Measurements from ENCODE around the gene MESP2. TPM values are rescaled to one million over a fixed set of nuclear protein-coding genes. Genes with fewer than 3 reads are reported as not detected.

Gene MESP2
- total and polyA plus RNA-seq, 2 of the 13 experiments (the other 11 are each of a cell fraction or from before 2014, with no cell fraction given), result not detected

DNA sequence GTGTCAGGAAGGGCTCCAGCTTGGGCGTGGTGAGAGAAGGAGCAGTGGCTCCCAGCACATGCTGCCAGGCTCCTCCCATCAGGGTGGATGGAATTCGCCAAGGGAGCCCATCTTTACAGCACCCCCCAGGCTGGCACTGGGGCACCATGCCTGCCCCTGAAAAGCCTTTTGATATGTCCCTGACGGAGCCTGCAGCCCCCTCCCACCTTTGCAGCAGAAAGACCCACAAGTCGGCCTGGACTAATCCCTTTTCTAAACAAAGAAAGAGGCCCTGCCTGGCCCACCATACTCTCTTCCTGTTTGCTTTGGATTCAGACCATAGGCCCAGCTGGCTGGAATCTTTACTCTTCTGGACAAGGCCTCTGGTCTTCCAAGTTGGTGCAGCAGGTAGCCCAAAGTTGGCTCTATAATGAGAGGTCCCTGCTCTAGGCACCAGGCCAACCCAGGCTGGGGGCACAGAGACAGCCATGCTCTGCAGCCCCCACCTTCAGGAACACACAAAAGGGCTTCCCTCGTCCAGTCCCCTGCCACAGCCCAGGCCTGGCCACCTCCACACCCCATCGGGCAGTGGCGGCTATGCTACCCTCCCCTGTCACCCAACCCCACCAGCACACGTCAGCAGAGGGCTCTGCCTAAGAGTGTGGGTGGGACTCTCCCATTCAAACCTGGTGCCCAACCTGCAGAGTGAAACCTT, 33.1 kb downstream of the MESP2 start (continued):
- no peak for TF ChIP-seq NR2F2 (IDR thresholded peaks at IDR 0.05; ENCODE audit: borderline replicate concordance, low read depth)
- TF ChIP-seq, protein P1, sequence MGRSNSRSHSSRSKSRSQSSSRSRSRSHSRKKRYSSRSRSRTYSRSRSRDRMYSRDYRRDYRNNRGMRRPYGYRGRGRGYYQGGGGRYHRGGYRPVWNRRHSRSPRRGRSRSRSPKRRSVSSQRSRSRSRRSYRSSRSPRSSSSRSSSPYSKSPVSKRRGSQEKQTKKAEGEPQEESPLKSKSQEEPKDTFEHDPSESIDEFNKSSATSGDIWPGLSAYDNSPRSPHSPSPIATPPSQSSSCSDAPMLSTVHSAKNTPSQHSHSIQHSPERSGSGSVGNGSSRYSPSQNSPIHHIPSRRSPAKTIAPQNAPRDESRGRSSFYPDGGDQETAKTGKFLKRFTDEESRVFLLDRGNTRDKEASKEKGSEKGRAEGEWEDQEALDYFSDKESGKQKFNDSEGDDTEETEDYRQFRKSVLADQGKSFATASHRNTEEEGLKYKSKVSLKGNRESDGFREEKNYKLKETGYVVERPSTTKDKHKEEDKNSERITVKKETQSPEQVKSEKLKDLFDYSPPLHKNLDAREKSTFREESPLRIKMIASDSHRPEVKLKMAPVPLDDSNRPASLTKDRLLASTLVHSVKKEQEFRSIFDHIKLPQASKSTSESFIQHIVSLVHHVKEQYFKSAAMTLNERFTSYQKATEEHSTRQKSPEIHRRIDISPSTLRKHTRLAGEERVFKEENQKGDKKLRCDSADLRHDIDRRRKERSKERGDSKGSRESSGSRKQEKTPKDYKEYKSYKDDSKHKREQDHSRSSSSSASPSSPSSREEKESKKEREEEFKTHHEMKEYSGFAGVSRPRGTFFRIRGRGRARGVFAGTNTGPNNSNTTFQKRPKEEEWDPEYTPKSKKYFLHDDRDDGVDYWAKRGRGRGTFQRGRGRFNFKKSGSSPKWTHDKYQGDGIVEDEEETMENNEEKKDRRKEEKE (IDR thresholded peaks at IDR 0.05), result no peak
- TF ChIP-seq, protein P2, sequence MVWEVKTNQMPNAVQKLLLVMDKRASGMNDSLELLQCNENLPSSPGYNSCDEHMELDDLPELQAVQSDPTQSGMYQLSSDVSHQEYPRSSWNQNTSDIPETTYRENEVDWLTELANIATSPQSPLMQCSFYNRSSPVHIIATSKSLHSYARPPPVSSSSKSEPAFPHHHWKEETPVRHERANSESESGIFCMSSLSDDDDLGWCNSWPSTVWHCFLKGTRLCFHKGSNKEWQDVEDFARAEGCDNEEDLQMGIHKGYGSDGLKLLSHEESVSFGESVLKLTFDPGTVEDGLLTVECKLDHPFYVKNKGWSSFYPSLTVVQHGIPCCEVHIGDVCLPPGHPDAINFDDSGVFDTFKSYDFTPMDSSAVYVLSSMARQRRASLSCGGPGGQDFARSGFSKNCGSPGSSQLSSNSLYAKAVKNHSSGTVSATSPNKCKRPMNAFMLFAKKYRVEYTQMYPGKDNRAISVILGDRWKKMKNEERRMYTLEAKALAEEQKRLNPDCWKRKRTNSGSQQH (CRISPR knock-in tag; IDR thresholded peaks at IDR 0.05; ENCODE audit: low read depth), result no peak
- TF ChIP-seq FLYWCH1 (CRISPR knock-in tag; IDR thresholded peaks at IDR 0.05), result no peak
- peak; percentile 72 for TF ChIP-seq HOXA3 (CRISPR knock-in tag; IDR thresholded peaks at IDR 0.05)
- no peak for TF ChIP-seq RFX3 (CRISPR knock-in tag; IDR thresholded peaks at IDR 0.05)
- no peak for TF ChIP-seq ZNF766 (CRISPR knock-in tag; IDR thresholded peaks at IDR 0.05; ENCODE audit: borderline replicate concordance)
- TF ChIP-seq, protein P3, sequence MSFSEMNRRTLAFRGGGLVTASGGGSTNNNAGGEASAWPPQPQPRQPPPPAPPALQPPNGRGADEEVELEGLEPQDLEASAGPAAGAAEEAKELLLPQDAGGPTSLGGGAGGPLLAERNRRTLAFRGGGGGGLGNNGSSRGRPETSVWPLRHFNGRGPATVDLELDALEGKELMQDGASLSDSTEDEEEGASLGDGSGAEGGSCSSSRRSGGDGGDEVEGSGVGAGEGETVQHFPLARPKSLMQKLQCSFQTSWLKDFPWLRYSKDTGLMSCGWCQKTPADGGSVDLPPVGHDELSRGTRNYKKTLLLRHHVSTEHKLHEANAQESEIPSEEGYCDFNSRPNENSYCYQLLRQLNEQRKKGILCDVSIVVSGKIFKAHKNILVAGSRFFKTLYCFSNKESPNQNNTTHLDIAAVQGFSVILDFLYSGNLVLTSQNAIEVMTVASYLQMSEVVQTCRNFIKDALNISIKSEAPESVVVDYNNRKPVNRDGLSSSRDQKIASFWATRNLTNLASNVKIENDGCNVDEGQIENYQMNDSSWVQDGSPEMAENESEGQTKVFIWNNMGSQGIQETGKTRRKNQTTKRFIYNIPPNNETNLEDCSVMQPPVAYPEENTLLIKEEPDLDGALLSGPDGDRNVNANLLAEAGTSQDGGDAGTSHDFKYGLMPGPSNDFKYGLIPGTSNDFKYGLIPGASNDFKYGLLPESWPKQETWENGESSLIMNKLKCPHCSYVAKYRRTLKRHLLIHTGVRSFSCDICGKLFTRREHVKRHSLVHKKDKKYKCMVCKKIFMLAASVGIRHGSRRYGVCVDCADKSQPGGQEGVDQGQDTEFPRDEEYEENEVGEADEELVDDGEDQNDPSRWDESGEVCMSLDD (CRISPR knock-in tag; IDR thresholded peaks at IDR 0.05; ENCODE audit: borderline replicate concordance), result no peak
- 0 out of 2 replicates have a peak, but pooled peaks have one; percentile 42 for TF ChIP-seq ZNF431 (CRISPR knock-in tag; IDR thresholded peaks at IDR 0.05; ENCODE audit: borderline replicate concordance, low read depth)
- peak; percentile 72; the same call in 1 of the 2 replicates for TF ChIP-seq ZNF782 (CRISPR knock-in tag; IDR thresholded peaks at IDR 0.05; ENCODE audit: borderline replicate concordance)
- no peak for TF ChIP-seq FIP1L1 (IDR thresholded peaks at IDR 0.05; ENCODE audit: borderline replicate concordance, insufficient read depth, low read depth, low read length)
- TF ChIP-seq, protein P4, sequence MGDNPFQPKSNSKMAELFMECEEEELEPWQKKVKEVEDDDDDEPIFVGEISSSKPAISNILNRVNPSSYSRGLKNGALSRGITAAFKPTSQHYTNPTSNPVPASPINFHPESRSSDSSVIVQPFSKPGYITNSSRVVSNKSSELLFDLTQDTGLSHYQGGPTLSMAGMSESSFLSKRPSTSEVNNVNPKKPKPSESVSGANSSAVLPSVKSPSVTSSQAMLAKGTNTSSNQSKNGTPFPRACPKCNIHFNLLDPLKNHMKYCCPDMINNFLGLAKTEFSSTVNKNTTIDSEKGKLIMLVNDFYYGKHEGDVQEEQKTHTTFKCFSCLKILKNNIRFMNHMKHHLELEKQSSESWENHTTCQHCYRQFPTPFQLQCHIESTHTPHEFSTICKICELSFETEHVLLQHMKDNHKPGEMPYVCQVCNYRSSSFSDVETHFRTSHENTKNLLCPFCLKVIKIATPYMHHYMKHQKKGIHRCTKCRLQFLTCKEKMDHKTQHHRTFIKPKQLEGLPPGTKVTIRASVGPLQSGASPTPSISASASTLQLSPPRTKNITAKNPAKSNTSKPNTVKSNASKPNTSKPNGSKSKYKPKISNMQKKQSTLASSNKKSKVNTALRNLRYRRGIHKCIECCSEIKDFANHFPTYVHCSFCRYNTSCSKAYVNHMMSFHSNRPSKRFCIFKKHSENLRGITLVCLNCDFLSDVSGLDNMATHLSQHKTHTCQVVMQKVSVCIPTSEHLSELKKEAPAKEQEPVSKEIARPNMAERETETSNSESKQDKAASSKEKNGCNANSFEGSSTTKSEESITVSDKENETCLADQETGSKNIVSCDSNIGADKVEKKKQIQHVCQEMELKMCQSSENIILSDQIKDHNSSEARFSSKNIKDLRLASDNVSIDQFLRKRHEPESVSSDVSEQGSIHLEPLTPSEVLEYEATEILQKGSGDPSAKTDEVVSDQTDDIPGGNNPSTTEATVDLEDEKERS (CRISPR knock-in tag; IDR thresholded peaks at IDR 0.05), result peak; percentile 89; the same call in 1 of the 2 replicates
- TF ChIP-seq, protein P5, sequence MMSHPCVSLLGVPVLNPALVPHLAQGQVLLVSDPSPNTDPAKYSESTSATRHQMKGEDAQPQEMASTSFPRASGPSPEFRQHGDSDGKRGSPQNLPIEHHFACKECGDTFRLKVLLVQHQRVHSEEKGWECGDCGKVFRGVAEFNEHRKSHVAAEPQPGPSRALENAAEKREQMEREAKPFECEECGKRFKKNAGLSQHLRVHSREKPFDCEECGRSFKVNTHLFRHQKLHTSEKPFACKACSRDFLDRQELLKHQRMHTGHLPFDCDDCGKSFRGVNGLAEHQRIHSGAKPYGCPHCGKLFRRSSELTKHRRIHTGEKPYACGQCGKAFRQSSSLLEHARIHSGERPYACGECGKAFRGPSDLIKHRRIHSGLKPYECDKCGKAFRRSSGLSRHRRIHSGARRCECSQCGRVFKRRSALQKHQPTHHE (CRISPR knock-in tag; IDR thresholded peaks at IDR 0.05; ENCODE audit: borderline replicate concordance), result 0 out of 2 replicates have a peak, but pooled peaks have one; percentile 66
- TF ChIP-seq ZNF570 (CRISPR knock-in tag; IDR thresholded peaks at IDR 0.05; ENCODE audit: borderline replicate concordance), result no peak
- TF ChIP-seq ZFP36L1 (CRISPR knock-in tag; IDR thresholded peaks at IDR 0.05), result no peak
- TF ChIP-seq SETDB1 (CRISPR knock-in tag; IDR thresholded peaks at IDR 0.05; ENCODE audit: borderline replicate concordance), result no peak
